Measurements from ENCODE around the gene KDM3B.

DNA sequence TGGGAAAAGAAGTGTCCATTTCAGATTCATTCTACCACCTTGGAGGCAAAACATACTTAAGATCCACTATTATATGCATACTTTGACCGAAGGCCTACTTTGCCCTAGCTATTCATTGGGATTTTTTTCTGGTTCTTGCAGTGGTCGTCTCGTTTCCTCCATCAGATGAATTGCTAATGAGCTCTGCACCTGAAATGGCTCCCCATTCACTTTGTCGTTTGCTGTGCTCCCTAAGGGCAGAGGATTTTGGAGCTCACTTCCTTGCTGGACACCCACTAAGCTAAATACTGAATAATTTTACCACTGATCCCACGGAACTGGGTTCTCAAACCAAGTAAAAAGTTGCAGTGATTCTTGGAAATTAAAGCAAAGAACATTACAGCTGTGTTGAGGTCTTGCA lies 1.9 kb downstream of the KDM3B start:
- TF ChIP-seq POLR2AphosphoS5 (IDR thresholded peaks at IDR 0.05; ENCODE audit: low read depth), result no peak
- TF ChIP-seq, protein P1, sequence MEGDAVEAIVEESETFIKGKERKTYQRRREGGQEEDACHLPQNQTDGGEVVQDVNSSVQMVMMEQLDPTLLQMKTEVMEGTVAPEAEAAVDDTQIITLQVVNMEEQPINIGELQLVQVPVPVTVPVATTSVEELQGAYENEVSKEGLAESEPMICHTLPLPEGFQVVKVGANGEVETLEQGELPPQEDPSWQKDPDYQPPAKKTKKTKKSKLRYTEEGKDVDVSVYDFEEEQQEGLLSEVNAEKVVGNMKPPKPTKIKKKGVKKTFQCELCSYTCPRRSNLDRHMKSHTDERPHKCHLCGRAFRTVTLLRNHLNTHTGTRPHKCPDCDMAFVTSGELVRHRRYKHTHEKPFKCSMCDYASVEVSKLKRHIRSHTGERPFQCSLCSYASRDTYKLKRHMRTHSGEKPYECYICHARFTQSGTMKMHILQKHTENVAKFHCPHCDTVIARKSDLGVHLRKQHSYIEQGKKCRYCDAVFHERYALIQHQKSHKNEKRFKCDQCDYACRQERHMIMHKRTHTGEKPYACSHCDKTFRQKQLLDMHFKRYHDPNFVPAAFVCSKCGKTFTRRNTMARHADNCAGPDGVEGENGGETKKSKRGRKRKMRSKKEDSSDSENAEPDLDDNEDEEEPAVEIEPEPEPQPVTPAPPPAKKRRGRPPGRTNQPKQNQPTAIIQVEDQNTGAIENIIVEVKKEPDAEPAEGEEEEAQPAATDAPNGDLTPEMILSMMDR (conservative IDR thresholded peaks at IDR 0.05; ENCODE audit: low read depth in 2 of 2), result no peak
- no peak for TF ChIP-seq REST (IDR thresholded peaks at IDR 0.05; ENCODE audit: unreplicated experiment)
- TF ChIP-seq ZNF331 (CRISPR knock-in tag; IDR thresholded peaks at IDR 0.05; ENCODE audit: low read depth), result no peak
- no peak for TF ChIP-seq CREB1 (CRISPR knock-in tag; IDR thresholded peaks at IDR 0.05; ENCODE audit: low read depth)
- TF ChIP-seq EZH2 (IDR thresholded peaks at IDR 0.05; ENCODE audit: low read depth, unreplicated experiment), result no peak
- TF ChIP-seq EZH2phosphoT487 (IDR thresholded peaks at IDR 0.05; ENCODE audit: unreplicated experiment), result no peak
- TF ChIP-seq, protein P2, sequence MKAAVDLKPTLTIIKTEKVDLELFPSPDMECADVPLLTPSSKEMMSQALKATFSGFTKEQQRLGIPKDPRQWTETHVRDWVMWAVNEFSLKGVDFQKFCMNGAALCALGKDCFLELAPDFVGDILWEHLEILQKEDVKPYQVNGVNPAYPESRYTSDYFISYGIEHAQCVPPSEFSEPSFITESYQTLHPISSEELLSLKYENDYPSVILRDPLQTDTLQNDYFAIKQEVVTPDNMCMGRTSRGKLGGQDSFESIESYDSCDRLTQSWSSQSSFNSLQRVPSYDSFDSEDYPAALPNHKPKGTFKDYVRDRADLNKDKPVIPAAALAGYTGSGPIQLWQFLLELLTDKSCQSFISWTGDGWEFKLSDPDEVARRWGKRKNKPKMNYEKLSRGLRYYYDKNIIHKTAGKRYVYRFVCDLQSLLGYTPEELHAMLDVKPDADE (IDR thresholded peaks at IDR 0.05), result no peak
- TF ChIP-seq JUNB (IDR thresholded peaks at IDR 0.05; ENCODE audit: unreplicated experiment), result no peak

Measured in GM23338 (cell line).